Panc1 (cell line): ENCODE results near the gene DROSHA. TPM values are rescaled to one million over a fixed set of nuclear protein-coding genes. Genes with fewer than 3 reads are reported as not detected.

Source experiments
- ATAC-seq: fragments of 200-7000 bp; cut with Tn5 transposase; 2 replicates; pipeline ENCODE4 v1.9.1; 2020; ENCODE audit warnings: mild to moderate bottlenecking, moderate library complexity
- BruUV-seq: library from RNA; stranded (reverse); fragments of 400-500 nt; replicated peaks from 2 replicates; lab custom pipeline; 2021; lab: Mats Ljungman, UMichigan
- CTCF ChIA-PET: fragments of 300-600 bp; sonication (Branson Sonifier 250); formaldehyde crosslinking; loops from one replicate; lab custom pipeline; 2022; ENCODE audit warnings: antibody characterized with exemption; lab: Charles Lee
- POLR2A ChIA-PET: fragments of 300-600 bp; sonication (Branson Sonifier 250); formaldehyde crosslinking; loops from one replicate; lab custom pipeline; 2022; ENCODE audit warnings: antibody characterized with exemption; lab: Charles Lee
- DNase-seq: peaks from one replicate; pipeline ENCODE4 v3.0.0-alpha.2; 2010; ENCODE audit warnings: low read depth, low spot score
- H3K27ac ChIP-seq: 2 replicates; pipeline ENCODE4 v1.5.1; 2011; ENCODE audit warnings: mild to moderate bottlenecking, low read length, inconsistent platforms
- H3K27me3 ChIP-seq: fragments of 200-500 bp; sonication (Bioruptor generic); 2 replicates; pipeline ENCODE4 v1.6.0; 2014; ENCODE audit warnings: low read length, inconsistent platforms; ENCODE audit not compliant: control insufficient read depth, insufficient read depth
- H3K36me3 ChIP-seq: fragments of 200-500 bp; sonication (Bioruptor generic); 2 replicates; pipeline ENCODE4 v1.5.1; 2014; ENCODE audit warnings: inconsistent platforms, mild to moderate bottlenecking, low read length, moderate library complexity; ENCODE audit not compliant: control insufficient read depth, insufficient read depth
- H3K4me1 ChIP-seq: 2 replicates; pipeline ENCODE4 v1.5.1; 2011; ENCODE audit warnings: inconsistent platforms, mild to moderate bottlenecking, low read length, moderate library complexity; ENCODE audit not compliant: control insufficient read depth, insufficient read depth
- H3K4me3 ChIP-seq, 2 experiments: 2 replicates each; pipeline ENCODE4 v1.5.1; 2011 to 2012; ENCODE audit warnings: low read depth in 2 of 2, low read length in 2 of 2, mild to moderate bottlenecking in 2 of 2, inconsistent platforms in 1 of 2, moderate library complexity in 1 of 2
- H3K9me3 ChIP-seq: fragments of 200-500 bp; sonication (Bioruptor generic); 2 replicates; pipeline ENCODE4 v1.5.1; 2014; ENCODE audit warnings: low read depth, mild to moderate bottlenecking, inconsistent platforms, low read length, moderate library complexity; ENCODE audit not compliant: control insufficient read depth, insufficient read depth
- POLR2AphosphoS5 ChIP-seq: IDR thresholded peaks from 2 replicates; pipeline ENCODE4 v1.6.1; 2012; ENCODE audit warnings: mild to moderate bottlenecking, low read depth, low read length, moderate library complexity
- SIN3A ChIP-seq: IDR thresholded peaks from 2 replicates; pipeline ENCODE4 v1.6.1; 2012; ENCODE audit warnings: low read depth, mild to moderate bottlenecking, low read length, moderate library complexity, borderline replicate concordance; ENCODE audit not compliant: insufficient read depth
- TCF7L2 ChIP-seq: IDR thresholded peaks from 2 replicates; pipeline ENCODE4 v1.6.1; 2011; ENCODE audit warnings: mild to moderate bottlenecking, low read depth, low read length, inconsistent platforms
- in situ Hi-C: cut with HindIII; loops from 2 replicates; pipeline ENCODE4 v1.10.0; 2016; ENCODE audit warnings: low sequenced_read_pairs, low pct_unique_long_range_greater_than_20kb
- intact Hi-C: fragments of 100-400 bp; cut with micrococcal nuclease; formaldehyde crosslinking; loops from one replicate; pipeline ENCODE4 v1.10.0; 2022; ENCODE audit not compliant: unreplicated experiment
- total RNA-seq: library from RNA; stranded (reverse); gene quantifications from one replicate; pipeline ENCODE4 v1.2.1, GENCODE V29; 2021; ENCODE audit not compliant: unreplicated experiment
- TF ChIP-seq, protein P1 (sequence below): fragments of 450-650 bp; IDR thresholded peaks from 2 replicates; pipeline ENCODE4 v1.5.1; 2017; ENCODE audit warnings: mild to moderate bottlenecking
- TF ChIP-seq, protein P2 (sequence below), 2 experiments: IDR thresholded peaks; 2 replicates each; pipeline ENCODE4 v1.6.1; 2011 to 2012; ENCODE audit warnings: low read depth in 2 of 2, control low read depth in 1 of 2, low read length in 1 of 2, mild to moderate bottlenecking in 1 of 2, moderate library complexity in 1 of 2; ENCODE audit not compliant: insufficient read depth in 1 of 2

DROSHA gene
- total RNA-seq, 1 experiment from 2014 or later: 98.1 TPM

DNA sequence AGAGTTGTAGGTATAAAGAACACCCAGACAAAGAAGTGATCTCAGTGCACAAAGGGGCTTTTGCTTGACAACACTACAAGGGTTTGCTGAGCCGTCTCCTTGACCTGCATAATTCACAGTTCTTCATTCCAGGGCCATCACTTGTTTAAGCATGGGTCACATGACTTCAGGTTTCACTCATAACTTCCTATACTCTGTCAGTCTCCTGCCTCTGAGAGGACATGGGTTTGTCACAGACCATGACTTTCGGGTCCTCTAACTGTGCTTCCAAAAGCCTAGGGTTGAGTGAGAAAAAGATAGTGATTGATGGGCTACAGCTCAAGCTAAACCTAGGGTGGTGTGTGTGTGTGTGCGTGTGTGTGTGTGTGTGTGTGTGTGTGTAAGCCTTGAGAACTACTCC, 172.1 kb downstream of the DROSHA start:
- POLR2A ChIA-PET: interaction anchor here (0.5 kb wide), 1 partner anchor 8 kb away, joined by 4 read pairs; no protein-coding TSS in a partner anchor
- intact Hi-C loops: no loop called here
- TF ChIP-seq, protein P1, sequence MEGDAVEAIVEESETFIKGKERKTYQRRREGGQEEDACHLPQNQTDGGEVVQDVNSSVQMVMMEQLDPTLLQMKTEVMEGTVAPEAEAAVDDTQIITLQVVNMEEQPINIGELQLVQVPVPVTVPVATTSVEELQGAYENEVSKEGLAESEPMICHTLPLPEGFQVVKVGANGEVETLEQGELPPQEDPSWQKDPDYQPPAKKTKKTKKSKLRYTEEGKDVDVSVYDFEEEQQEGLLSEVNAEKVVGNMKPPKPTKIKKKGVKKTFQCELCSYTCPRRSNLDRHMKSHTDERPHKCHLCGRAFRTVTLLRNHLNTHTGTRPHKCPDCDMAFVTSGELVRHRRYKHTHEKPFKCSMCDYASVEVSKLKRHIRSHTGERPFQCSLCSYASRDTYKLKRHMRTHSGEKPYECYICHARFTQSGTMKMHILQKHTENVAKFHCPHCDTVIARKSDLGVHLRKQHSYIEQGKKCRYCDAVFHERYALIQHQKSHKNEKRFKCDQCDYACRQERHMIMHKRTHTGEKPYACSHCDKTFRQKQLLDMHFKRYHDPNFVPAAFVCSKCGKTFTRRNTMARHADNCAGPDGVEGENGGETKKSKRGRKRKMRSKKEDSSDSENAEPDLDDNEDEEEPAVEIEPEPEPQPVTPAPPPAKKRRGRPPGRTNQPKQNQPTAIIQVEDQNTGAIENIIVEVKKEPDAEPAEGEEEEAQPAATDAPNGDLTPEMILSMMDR: no peak
- TF ChIP-seq POLR2AphosphoS5: no peak
- no peak for TF ChIP-seq TCF7L2
- TF ChIP-seq, protein P2, sequence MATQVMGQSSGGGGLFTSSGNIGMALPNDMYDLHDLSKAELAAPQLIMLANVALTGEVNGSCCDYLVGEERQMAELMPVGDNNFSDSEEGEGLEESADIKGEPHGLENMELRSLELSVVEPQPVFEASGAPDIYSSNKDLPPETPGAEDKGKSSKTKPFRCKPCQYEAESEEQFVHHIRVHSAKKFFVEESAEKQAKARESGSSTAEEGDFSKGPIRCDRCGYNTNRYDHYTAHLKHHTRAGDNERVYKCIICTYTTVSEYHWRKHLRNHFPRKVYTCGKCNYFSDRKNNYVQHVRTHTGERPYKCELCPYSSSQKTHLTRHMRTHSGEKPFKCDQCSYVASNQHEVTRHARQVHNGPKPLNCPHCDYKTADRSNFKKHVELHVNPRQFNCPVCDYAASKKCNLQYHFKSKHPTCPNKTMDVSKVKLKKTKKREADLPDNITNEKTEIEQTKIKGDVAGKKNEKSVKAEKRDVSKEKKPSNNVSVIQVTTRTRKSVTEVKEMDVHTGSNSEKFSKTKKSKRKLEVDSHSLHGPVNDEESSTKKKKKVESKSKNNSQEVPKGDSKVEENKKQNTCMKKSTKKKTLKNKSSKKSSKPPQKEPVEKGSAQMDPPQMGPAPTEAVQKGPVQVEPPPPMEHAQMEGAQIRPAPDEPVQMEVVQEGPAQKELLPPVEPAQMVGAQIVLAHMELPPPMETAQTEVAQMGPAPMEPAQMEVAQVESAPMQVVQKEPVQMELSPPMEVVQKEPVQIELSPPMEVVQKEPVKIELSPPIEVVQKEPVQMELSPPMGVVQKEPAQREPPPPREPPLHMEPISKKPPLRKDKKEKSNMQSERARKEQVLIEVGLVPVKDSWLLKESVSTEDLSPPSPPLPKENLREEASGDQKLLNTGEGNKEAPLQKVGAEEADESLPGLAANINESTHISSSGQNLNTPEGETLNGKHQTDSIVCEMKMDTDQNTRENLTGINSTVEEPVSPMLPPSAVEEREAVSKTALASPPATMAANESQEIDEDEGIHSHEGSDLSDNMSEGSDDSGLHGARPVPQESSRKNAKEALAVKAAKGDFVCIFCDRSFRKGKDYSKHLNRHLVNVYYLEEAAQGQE (IDR thresholded peaks at IDR 0.05; ENCODE audit: insufficient read depth in 1 of 2, low read depth in 2 of 2, low read length in 1 of 2): no peak
- no peak for TF ChIP-seq SIN3A
- Histone ChIP-seq H3K27me3 (no peaks in the 10 kb centered on the region; the same call in 1 of the 2 replicates), H3K4me1 (no peaks in the 10 kb centered on the region), H3K36me3 (no peaks in the 10 kb centered on the region), H3K27ac (no peak overlapping the region), H3K9me3 (no peaks in the 10 kb centered on the region), H3K4me3 (no peak overlapping the region)
- CTCF ChIA-PET: no interaction called here
- ATAC-seq (no peak), DNase-seq (no peak)
- no TSS peak for BruUV-seq
- in situ Hi-C loops: no loop called here

DNA sequence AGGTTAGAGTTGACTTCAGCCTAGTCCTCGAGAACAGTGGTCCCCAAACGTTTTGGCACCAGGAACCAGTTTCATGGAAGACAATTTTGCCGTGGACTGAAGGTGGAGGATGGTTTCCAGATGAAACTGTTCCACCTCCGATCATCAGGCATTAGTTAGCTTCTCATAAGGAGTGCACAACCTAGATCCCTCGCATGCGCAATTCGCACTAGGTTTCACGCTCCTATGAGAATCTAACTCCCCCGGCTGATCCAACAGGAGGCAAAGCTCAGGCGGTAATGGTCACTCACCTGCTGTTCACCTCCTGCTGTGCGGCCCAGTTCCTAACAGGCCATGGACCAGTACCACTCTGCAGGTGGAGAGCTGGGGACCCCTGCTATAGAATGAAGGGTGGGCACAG, 174.9 kb downstream of the DROSHA start:
- in situ Hi-C loops (no loop called here), intact Hi-C loops (no loop called here)
- Histone ChIP-seq H3K36me3 (no peaks in the 10 kb centered on the region), H3K27ac (no peak overlapping the region), H3K4me3 (no peak overlapping the region), H3K4me1 (no peaks in the 10 kb centered on the region), H3K27me3 (peaks cover 4% of the 10 kb centered on the region; the same call in 1 of the 2 replicates), H3K9me3 (no peaks in the 10 kb centered on the region)
- ATAC-seq (no peak), DNase-seq (no peak)
- TF ChIP-seq, protein P1: no peak
- TF ChIP-seq, protein P2 (IDR thresholded peaks at IDR 0.05; ENCODE audit: insufficient read depth in 1 of 2, low read depth in 2 of 2, low read length in 1 of 2): no peak
- TF ChIP-seq SIN3A (no peak), TCF7L2 (no peak), POLR2AphosphoS5 (no peak)
- CTCF ChIA-PET: no interaction called here
- BruUV-seq: no TSS peak
- POLR2A ChIA-PET: no interaction called here
